GM23338 (cell line): ENCODE results near the gene TFAM. TPM values are rescaled to one million over a fixed set of nuclear protein-coding genes. Genes with fewer than 3 reads are reported as not detected.

Experiments
- ATAC-seq: fragments of 200-7000 bp; cut with Tn5 transposase; 3 replicates; pipeline ENCODE4 v1.9.1; 2020
- DNase-seq: peaks from one replicate; pipeline ENCODE4 v3.0.0-alpha.2; 2015; ENCODE audit warnings: low spot score
- H2AFZ ChIP-seq: fragments of 200-600 bp; sonication (generic); 2 replicates; pipeline ENCODE4 v1.8.0; 2016; ENCODE audit warnings: antibody characterized with exemption, mild to moderate bottlenecking, moderate library complexity
- H3F3A ChIP-seq: fragments of 200-600 bp; sonication (generic); replicated peaks from 2 replicates; pipeline ENCODE4 v1.8.0; 2017; ENCODE audit warnings: antibody characterized with exemption, mixed run types, low read depth
- H3K27ac ChIP-seq: fragments of 200-600 bp; sonication (generic); 2 replicates; pipeline ENCODE4 v1.6.1; 2016; ENCODE audit warnings: low read depth
- H3K27me3 ChIP-seq: fragments of 200-600 bp; sonication (generic); 2 replicates; pipeline ENCODE4 v1.8.0; 2016; ENCODE audit warnings: mild to moderate bottlenecking, mixed run types, moderate library complexity; ENCODE audit not compliant: insufficient read depth
- H3K36me3 ChIP-seq: fragments of 200-600 bp; sonication (generic); 2 replicates; pipeline ENCODE4 v1.8.0; 2016; ENCODE audit warnings: mild to moderate bottlenecking; ENCODE audit not compliant: insufficient read depth
- H3K4me1 ChIP-seq: fragments of 200-600 bp; sonication (generic); 2 replicates; pipeline ENCODE4 v1.8.0; 2016; ENCODE audit warnings: mild to moderate bottlenecking, moderate library complexity; ENCODE audit not compliant: insufficient read depth
- H3K4me2 ChIP-seq: fragments of 200-600 bp; sonication (generic); 2 replicates; pipeline ENCODE4 v1.7.1; 2017; ENCODE audit warnings: mixed run types
- H3K4me3 ChIP-seq: fragments of 200-600 bp; sonication (generic); 2 replicates; pipeline ENCODE4 v1.6.1; 2016; ENCODE audit warnings: mixed run types
- H3K79me2 ChIP-seq: fragments of 200-600 bp; sonication (generic); replicated peaks from 2 replicates; pipeline ENCODE4 v1.8.0; 2017; ENCODE audit warnings: mild to moderate bottlenecking; ENCODE audit not compliant: insufficient read depth
- H3K9me2 ChIP-seq: fragments of 200-600 bp; sonication (generic); 2 replicates; pipeline ENCODE4 v1.8.0; 2017; ENCODE audit not compliant: insufficient read depth
- H4K20me1 ChIP-seq: fragments of 200-600 bp; sonication (generic); replicated peaks from 2 replicates; pipeline ENCODE4 v1.8.0; 2017; ENCODE audit warnings: mild to moderate bottlenecking; ENCODE audit not compliant: insufficient read depth
- H3K27ac Mint-ChIP-seq: 2 replicates; pipeline ENCODE4 v1.8.0; 2020; ENCODE audit warnings: inconsistent platforms, mild to moderate bottlenecking, moderate library complexity, mixed read lengths
- H3K27me3 Mint-ChIP-seq: 3 replicates; pipeline ENCODE4 v1.8.0; 2022; ENCODE audit warnings: low read depth, mild to moderate bottlenecking, moderate library complexity, mixed read lengths, inconsistent platforms; ENCODE audit not compliant: insufficient read depth, poor library complexity
- H3K36me3 Mint-ChIP-seq: 3 replicates; pipeline ENCODE4 v1.8.0; 2021; ENCODE audit warnings: low read depth, mild to moderate bottlenecking, inconsistent platforms, moderate library complexity, mixed read lengths
- H3K4me1 Mint-ChIP-seq: 3 replicates; pipeline ENCODE4 v1.8.0; 2020; ENCODE audit warnings: mild to moderate bottlenecking, inconsistent platforms, mixed read lengths
- H3K4me3 Mint-ChIP-seq: 3 replicates; pipeline ENCODE4 v1.8.0; 2021; ENCODE audit warnings: moderate library complexity, mild to moderate bottlenecking, inconsistent platforms, mixed read lengths
- H3K9me3 Mint-ChIP-seq: 3 replicates; pipeline ENCODE4 v1.8.0; 2020; ENCODE audit warnings: moderate library complexity, mild to moderate bottlenecking, inconsistent platforms, mixed read lengths
- CREB1 ChIP-seq: fragments of 250-450 bp; sonication (Bioruptor Pico); IDR thresholded peaks from 2 replicates; pipeline ENCODE4 v1.5.0; 2020; ENCODE audit warnings: low read depth, mild to moderate bottlenecking, moderate library complexity
- CTCF ChIP-seq, 2 experiments: fragments of 200-600 bp in 1 of 2; sonication (generic) in 1 of 2; conservative IDR thresholded peaks; 2 replicates each; pipeline versions ENCODE4 v1.5.1 to v1.6.1; 2016 to 2017; ENCODE audit warnings: antibody characterized with exemption in 2 of 2, low read depth in 2 of 2, mild to moderate bottlenecking in 2 of 2, moderate library complexity in 1 of 2
- ETS1 ChIP-seq: IDR thresholded peaks from 2 replicates; pipeline ENCODE4 v1.6.1; 2016; ENCODE audit warnings: antibody characterized with exemption
- EZH2 ChIP-seq: fragments of 200-600 bp; sonication (generic); IDR thresholded peaks from one replicate; pipeline ENCODE4 v1.8.0; 2017; ENCODE audit warnings: antibody characterized with exemption, mild to moderate bottlenecking, low read depth; ENCODE audit not compliant: unreplicated experiment
- EZH2phosphoT487 ChIP-seq: fragments of 200-600 bp; sonication (generic); IDR thresholded peaks from one replicate; pipeline ENCODE4 v1.8.1; 2018; ENCODE audit warnings: antibody characterized with exemption; ENCODE audit not compliant: unreplicated experiment
- JUNB ChIP-seq: IDR thresholded peaks from one replicate; pipeline ENCODE4 v1.6.1; 2016; ENCODE audit warnings: antibody characterized with exemption; ENCODE audit not compliant: unreplicated experiment
- NANOG ChIP-seq: IDR thresholded peaks from 2 replicates; pipeline ENCODE4 v1.6.1; 2016; ENCODE audit warnings: antibody characterized with exemption, borderline replicate concordance
- POLR2AphosphoS5 ChIP-seq: IDR thresholded peaks from 2 replicates; pipeline ENCODE4 v1.6.1; 2016; ENCODE audit warnings: antibody characterized with exemption, low read depth
- STAT1 ChIP-seq: IDR thresholded peaks from one replicate; pipeline ENCODE4 v1.6.1; 2016; ENCODE audit warnings: antibody characterized with exemption; ENCODE audit not compliant: unreplicated experiment
- ZNF114 ChIP-seq: fragments of 250-450 bp; sonication (Bioruptor Pico); IDR thresholded peaks from 2 replicates; pipeline ENCODE4 v1.5.0; 2020; ENCODE audit warnings: mild to moderate bottlenecking, moderate library complexity
- ZNF331 ChIP-seq: fragments of 250-450 bp; sonication (Bioruptor Pico); IDR thresholded peaks from 2 replicates; pipeline ENCODE4 v1.5.0; 2020; ENCODE audit warnings: low read depth, mild to moderate bottlenecking, moderate library complexity
- ZNF462 ChIP-seq: fragments of 250-450 bp; sonication (Bioruptor Pico); IDR thresholded peaks from 2 replicates; pipeline ENCODE4 v1.5.0; 2020; ENCODE audit warnings: mild to moderate bottlenecking, moderate library complexity
- polyA plus RNA-seq: library from polyadenylated mRNA; unstranded; fragments of >200 nt; fragmentation: Nextera tagmentation; extraction: Ambion mirVana; gene quantifications from 2 replicates; pipeline ENCODE4 v1.2.1, GENCODE V29; 2016
- total RNA-seq: library from RNA; depleted of rRNA; stranded (reverse); fragments of >200 nt; shearing (Covaris generic); gene quantifications from 2 replicates; pipeline ENCODE4 v1.2.3, GENCODE V29; 2014
- TF ChIP-seq, protein P1 (sequence below): IDR thresholded peaks from one replicate; pipeline ENCODE4 v1.6.1; 2018; ENCODE audit warnings: antibody characterized with exemption; ENCODE audit not compliant: unreplicated experiment

Gene TFAM
- total and polyA plus RNA-seq, 2 experiments from 2014 or later: 54.2 to 156 TPM

GRCh38 chr10:58397830-58398229 is 12.6 kb downstream of the TFAM start:
- Histone ChIP-seq H3K79me2 (no peaks in the 10 kb centered on the region), H3K4me1 (no peaks in the 10 kb centered on the region), H3K4me2 (no peak overlapping the region), H4K20me1 (no peaks in the 10 kb centered on the region; the same call in none of the 2 replicates), H3K36me3 (peaks cover 29% of the 10 kb centered on the region), H3K27ac (no peak overlapping the region), H3K9me2 (no peaks in the 10 kb centered on the region), H3K4me3 (no peak overlapping the region), H3K27me3 (no peaks in the 10 kb centered on the region), H2AFZ (no peak overlapping the region), H3F3A (no peaks in the 10 kb centered on the region)
- no peak overlapping the region for H3K27ac Mint-ChIP-seq
- no peaks in the 10 kb centered on the region for H3K4me1 Mint-ChIP-seq
- H3K4me3 Mint-ChIP-seq: no peak overlapping the region
- DNase-seq (no peak), ATAC-seq (no peak)
- peaks cover 45% of the 10 kb centered on the region; the same call in 2 of the 3 replicates for H3K36me3 Mint-ChIP-seq
- TF ChIP-seq POLR2AphosphoS5 (no peak), EZH2 (no peak), EZH2phosphoT487 (no peak), STAT1 (no peak), JUNB (no peak), ZNF331 (no peak), ZNF462 (CRISPR knock-in tag) (no peak), NANOG (no peak), CREB1 (CRISPR knock-in tag) (no peak), CTCF (conservative IDR thresholded peaks at IDR 0.05; ENCODE audit: low read depth in 2 of 2) (no peak), ZNF114 (CRISPR knock-in tag) (no peak), ETS1 (no peak)
- TF ChIP-seq, protein P1, sequence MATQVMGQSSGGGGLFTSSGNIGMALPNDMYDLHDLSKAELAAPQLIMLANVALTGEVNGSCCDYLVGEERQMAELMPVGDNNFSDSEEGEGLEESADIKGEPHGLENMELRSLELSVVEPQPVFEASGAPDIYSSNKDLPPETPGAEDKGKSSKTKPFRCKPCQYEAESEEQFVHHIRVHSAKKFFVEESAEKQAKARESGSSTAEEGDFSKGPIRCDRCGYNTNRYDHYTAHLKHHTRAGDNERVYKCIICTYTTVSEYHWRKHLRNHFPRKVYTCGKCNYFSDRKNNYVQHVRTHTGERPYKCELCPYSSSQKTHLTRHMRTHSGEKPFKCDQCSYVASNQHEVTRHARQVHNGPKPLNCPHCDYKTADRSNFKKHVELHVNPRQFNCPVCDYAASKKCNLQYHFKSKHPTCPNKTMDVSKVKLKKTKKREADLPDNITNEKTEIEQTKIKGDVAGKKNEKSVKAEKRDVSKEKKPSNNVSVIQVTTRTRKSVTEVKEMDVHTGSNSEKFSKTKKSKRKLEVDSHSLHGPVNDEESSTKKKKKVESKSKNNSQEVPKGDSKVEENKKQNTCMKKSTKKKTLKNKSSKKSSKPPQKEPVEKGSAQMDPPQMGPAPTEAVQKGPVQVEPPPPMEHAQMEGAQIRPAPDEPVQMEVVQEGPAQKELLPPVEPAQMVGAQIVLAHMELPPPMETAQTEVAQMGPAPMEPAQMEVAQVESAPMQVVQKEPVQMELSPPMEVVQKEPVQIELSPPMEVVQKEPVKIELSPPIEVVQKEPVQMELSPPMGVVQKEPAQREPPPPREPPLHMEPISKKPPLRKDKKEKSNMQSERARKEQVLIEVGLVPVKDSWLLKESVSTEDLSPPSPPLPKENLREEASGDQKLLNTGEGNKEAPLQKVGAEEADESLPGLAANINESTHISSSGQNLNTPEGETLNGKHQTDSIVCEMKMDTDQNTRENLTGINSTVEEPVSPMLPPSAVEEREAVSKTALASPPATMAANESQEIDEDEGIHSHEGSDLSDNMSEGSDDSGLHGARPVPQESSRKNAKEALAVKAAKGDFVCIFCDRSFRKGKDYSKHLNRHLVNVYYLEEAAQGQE: no peak
- peaks cover 4% of the 10 kb centered on the region for H3K27me3 Mint-ChIP-seq
- no peaks in the 10 kb centered on the region for H3K9me3 Mint-ChIP-seq
